HEK293 (cell line): Measurements from ENCODE around the gene KIF5A.

Source experiments
- CTCF ChIP-seq: fragments of 450-650 bp; formaldehyde crosslinking; IDR thresholded peaks from 2 replicates; pipeline ENCODE4 v1.5.1; 2016; ENCODE audit warnings: missing biosample characterization, missing genetic modification characterization
- ZNF449 ChIP-seq: fragments of 450-650 bp; formaldehyde crosslinking; IDR thresholded peaks from 2 replicates; pipeline ENCODE4 v1.5.1; 2017; ENCODE audit warnings: missing biosample characterization, mild to moderate bottlenecking, missing genetic modification characterization, moderate library complexity
- TF ChIP-seq, protein P1 (sequence below): fragments of 450-650 bp; formaldehyde crosslinking; IDR thresholded peaks from 2 replicates; pipeline ENCODE4 v1.5.1; 2016; ENCODE audit warnings: missing biosample characterization, missing genetic modification characterization

DNA sequence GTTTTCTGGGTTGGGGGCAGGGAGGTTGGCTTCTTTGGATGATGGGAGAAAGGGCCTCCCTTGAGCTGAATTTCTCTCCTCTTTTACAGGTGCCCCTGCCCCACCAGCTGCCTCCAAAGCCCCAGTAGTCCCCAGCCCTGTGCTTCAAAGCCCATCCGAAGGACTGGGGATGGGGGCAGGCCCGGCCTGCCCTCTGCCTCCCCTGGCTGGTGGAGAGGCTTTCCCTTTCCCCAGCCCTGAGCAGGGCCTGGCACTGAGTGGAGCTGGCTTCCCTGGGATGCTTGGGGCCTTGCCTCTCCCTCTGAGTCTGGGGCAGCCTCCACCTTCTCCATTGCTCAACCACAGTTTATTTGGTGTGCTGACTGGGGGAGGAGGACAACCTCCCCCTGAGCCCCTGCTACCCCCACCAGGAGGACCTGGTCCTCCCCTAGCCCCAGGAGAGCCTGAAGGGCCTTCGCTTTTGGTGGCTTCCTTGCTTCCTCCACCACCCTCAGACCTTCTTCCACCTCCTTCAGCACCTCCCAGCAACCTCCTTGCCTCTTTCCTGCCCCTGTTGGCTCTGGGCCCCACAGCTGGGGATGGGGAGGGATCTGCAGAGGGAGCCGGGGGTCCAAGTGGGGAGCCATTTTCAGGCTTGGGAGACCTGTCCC, 23.2 kb upstream of the KIF5A start:
- TF ChIP-seq ZNF449 (tag by site-specific recombination) (no peak), CTCF (tag by site-specific recombination) (no peak)
- TF ChIP-seq, protein P1, sequence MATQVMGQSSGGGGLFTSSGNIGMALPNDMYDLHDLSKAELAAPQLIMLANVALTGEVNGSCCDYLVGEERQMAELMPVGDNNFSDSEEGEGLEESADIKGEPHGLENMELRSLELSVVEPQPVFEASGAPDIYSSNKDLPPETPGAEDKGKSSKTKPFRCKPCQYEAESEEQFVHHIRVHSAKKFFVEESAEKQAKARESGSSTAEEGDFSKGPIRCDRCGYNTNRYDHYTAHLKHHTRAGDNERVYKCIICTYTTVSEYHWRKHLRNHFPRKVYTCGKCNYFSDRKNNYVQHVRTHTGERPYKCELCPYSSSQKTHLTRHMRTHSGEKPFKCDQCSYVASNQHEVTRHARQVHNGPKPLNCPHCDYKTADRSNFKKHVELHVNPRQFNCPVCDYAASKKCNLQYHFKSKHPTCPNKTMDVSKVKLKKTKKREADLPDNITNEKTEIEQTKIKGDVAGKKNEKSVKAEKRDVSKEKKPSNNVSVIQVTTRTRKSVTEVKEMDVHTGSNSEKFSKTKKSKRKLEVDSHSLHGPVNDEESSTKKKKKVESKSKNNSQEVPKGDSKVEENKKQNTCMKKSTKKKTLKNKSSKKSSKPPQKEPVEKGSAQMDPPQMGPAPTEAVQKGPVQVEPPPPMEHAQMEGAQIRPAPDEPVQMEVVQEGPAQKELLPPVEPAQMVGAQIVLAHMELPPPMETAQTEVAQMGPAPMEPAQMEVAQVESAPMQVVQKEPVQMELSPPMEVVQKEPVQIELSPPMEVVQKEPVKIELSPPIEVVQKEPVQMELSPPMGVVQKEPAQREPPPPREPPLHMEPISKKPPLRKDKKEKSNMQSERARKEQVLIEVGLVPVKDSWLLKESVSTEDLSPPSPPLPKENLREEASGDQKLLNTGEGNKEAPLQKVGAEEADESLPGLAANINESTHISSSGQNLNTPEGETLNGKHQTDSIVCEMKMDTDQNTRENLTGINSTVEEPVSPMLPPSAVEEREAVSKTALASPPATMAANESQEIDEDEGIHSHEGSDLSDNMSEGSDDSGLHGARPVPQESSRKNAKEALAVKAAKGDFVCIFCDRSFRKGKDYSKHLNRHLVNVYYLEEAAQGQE (tag by site-specific recombination) = no peak
